T-cell (primary cell): ENCODE results near the gene C1QL2. TPM values are rescaled to one million over a fixed set of nuclear protein-coding genes. Genes with fewer than 3 reads are reported as not detected.

ENCODE experiments used
- ATAC-seq, 4 experiments: fragments of 200-7000 bp in 3 of 4; fragments of 150-1000 bp in 1 of 4; cut with Tn5 transposase; replicated peaks in 1 of 4; 1 replicate in 3 of 4; 2 replicates in 1 of 4; pipeline ENCODE4 v1.10.0; 2021; ENCODE audit warnings: moderate library complexity in 3 of 4, mild to moderate bottlenecking in 2 of 4, moderate number of reproducible peaks in 1 of 4
- CTCF ChIA-PET, 2 donors: fragments of 300-600 bp; sonication (Branson Sonifier 250); formaldehyde crosslinking; loops; one replicate each; lab custom pipeline; 2022; ENCODE audit warnings: antibody characterized with exemption in 2 of 2; lab: Charles Lee
- POLR2A ChIA-PET, 2 donors: fragments of 300-600 bp; sonication (Branson Sonifier 250); formaldehyde crosslinking; loops; one replicate each; lab custom pipeline; 2022; ENCODE audit warnings: antibody characterized with exemption in 2 of 2; lab: Charles Lee
- DNase-seq, 35 experiments: peaks; one replicate each; pipeline versions ENCODE4 v3.0.0 to v3.0.0-alpha.2; 2013 to 2023
- H3K27ac ChIP-seq: one replicate; pipeline ENCODE4 v1.5.1; 2013; ENCODE audit warnings: low read length
- H3K27me3 ChIP-seq, 2 experiments: replicated peaks in 1 of 2; 1 replicate in 1 of 2; 2 replicates in 1 of 2; pipeline versions ENCODE4 v1.6.1 to v1.7.0; 2013; ENCODE audit warnings: low read length in 1 of 2, mixed read lengths in 1 of 2; ENCODE audit not compliant: control insufficient read depth in 2 of 2, insufficient read depth in 2 of 2; ENCODE audit errors: extremely low read depth in 1 of 2
- H3K36me3 ChIP-seq, 2 donors: 1 replicate in 1 of 2; 2 replicates in 1 of 2; pipeline versions ENCODE4 v1.6.1 to v1.7.0; 2013; ENCODE audit warnings: low read length in 1 of 2; ENCODE audit not compliant: control insufficient read depth in 2 of 2, insufficient read depth in 1 of 2; ENCODE audit errors: extremely low read depth in 1 of 2
- H3K4me1 ChIP-seq, 2 experiments: 1 replicate in 1 of 2; 2 replicates in 1 of 2; pipeline versions ENCODE4 v1.6.1 to v1.7.0; 2013; ENCODE audit warnings: low read length in 2 of 2, mixed read lengths in 1 of 2; ENCODE audit not compliant: insufficient read depth in 2 of 2, control insufficient read depth in 1 of 2; ENCODE audit errors: extremely low read depth in 1 of 2
- H3K4me3 ChIP-seq, 2 donors: 1 replicate in 1 of 2; 2 replicates in 1 of 2; pipeline versions ENCODE4 v1.5.1 to v1.7.0; 2013; ENCODE audit warnings: mild to moderate bottlenecking in 2 of 2, low read length in 1 of 2, moderate library complexity in 1 of 2; ENCODE audit not compliant: control insufficient read depth in 1 of 2; ENCODE audit errors: extremely low read depth in 1 of 2
- H3K9me3 ChIP-seq: 2 replicates; pipeline ENCODE4 v1.7.0; 2013
- H3K27ac Mint-ChIP-seq, 2 donors: one replicate each; pipeline ENCODE4 v1.8.0; 2020 to 2021; ENCODE audit warnings: mild to moderate bottlenecking in 2 of 2, mixed read lengths in 2 of 2
- H3K27me3 Mint-ChIP-seq, 2 donors: one replicate each; pipeline ENCODE4 v1.8.0; 2021 to 2022; ENCODE audit warnings: mixed read lengths in 2 of 2
- H3K36me3 Mint-ChIP-seq: one replicate; pipeline ENCODE4 v1.8.0; 2021; ENCODE audit warnings: mixed read lengths
- H3K4me1 Mint-ChIP-seq, 3 donors: one replicate each; pipeline ENCODE4 v1.8.0; 2020 to 2022; ENCODE audit warnings: mixed read lengths in 3 of 3, mild to moderate bottlenecking in 1 of 3
- H3K4me3 Mint-ChIP-seq, 3 donors: one replicate each; pipeline ENCODE4 v1.8.0; 2020 to 2022; ENCODE audit warnings: mild to moderate bottlenecking in 3 of 3, mixed read lengths in 3 of 3, moderate library complexity in 3 of 3
- H3K9me3 Mint-ChIP-seq, 3 donors: one replicate each; pipeline ENCODE4 v1.8.0; 2020 to 2022; ENCODE audit warnings: mixed read lengths in 3 of 3
- WGBS: methylation state at CpG from one replicate; pipeline ENCODE4 v1.1.5; 2013; ENCODE audit warnings: missing lambda C conversion rate; ENCODE audit not compliant: insufficient coverage; 5-methylcytosine and 5-hydroxymethylcytosine counted together
- total RNA-seq, 35 experiments: library from RNA in 6 of 35; stranded (reverse) in 6 of 35; fragments of 120-200 nt in 1 of 35; gene quantifications; one replicate each; pipeline versions ENCODE4 v1.2.1 to v1.2.4 and lab custom pipeline; 2013 to 2026

Gene C1QL2
- total RNA-seq, 5 donors from 2014 or later (not counting 1 experiment from before 2014, with no cell fraction given): not detected

DNA sequence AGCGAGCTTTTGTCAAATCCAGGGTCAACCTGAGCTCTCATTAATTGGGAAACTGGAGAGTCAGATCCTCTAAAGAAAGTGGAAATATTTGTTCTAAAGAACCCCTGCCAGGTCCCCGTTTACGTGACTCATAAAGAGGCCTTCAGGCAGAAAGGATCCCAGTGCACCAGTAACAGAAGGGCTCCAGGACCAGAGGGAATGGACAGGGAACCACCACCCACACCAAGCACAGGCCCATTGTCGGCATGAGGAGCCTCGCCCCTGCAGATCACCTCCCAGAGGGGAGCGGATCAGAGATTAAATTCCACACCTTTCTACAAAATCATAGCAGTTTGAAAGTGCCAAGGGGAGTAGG lies 16.4 kb upstream of the C1QL2 start:
- ChIA-PET CTCF (interaction anchor here (1.1 to 1.6 kb wide), 2 partner anchors 293 kb away, joined by 3 to 5 read pairs; no protein-coding TSS in a partner anchor), POLR2A (no interaction called here)

DNA sequence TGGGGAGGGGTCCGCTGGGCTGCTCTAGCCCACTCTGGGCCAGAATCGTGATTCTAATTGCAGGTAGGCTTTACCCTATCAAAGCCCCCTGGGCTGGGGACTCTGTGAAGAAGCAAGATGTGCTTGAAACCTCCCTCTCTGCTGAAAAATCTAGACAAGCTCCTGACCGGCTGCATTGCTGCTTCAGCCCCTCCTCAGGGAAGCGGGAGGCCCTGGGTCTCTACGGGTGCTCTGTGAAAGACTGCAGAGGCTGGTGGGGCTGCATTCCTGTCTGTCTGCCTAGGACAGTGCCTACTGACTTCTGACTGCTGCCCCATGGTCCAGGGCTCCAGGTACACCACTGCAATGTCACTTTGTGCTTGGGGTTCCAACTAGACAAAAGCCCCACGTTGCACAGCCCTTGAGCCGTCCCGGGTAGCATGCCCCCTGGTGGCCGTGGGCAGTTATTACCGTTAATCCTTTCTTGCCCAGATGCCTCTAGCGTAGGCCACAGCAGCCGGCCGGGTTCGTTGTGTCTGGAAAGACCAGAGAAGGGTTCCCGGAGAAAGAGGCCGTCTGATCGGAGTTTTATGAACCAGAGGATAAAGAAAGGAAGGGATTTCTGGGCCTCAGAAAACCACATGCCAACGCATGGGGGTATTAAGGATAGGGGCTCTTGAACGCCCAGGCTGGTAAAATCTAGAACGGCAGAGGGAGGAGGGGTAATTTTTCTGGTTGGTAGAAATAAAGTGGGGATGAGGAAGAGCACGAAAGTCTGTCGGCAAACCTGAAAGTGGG lies 15.9 kb upstream of the C1QL2 start:
- no peak overlapping the region for H3K4me3 Mint-ChIP-seq
- peak; percentile 34 to 71 (median 44) for ATAC-seq
- 61% methylated on average over 18 of the region's 22 CpGs for WGBS
- POLR2A ChIA-PET: no interaction called here
- CTCF ChIA-PET: interaction anchor here in 1 of 2 donors (1.6 kb wide), 1 partner anchor 293 kb away, joined by 5 read pairs; no protein-coding TSS in a partner anchor
- H3K27ac Mint-ChIP-seq: peak overlapping the region in 1 of 2 donors; percentile 22
- no peaks in the 10 kb centered on the region for H3K4me1 Mint-ChIP-seq
- H3K4me3 ChIP-seq: no peak overlapping the region
- no peaks in the 10 kb centered on the region for H3K9me3 ChIP-seq
- H3K27me3 Mint-ChIP-seq: peaks cover 0 to 4% of the 10 kb centered on the region in 2 donors
- no peak overlapping the region for H3K27ac ChIP-seq
- H3K9me3 Mint-ChIP-seq: no peaks in the 10 kb centered on the region
- DNase-seq: peak in 31 of 35 experiments; percentile 5 to 64 (median 33)
- H3K4me1 ChIP-seq: no peaks in the 10 kb centered on the region
- H3K27me3 ChIP-seq: peaks cover 0 to 22% of the 10 kb centered on the region in 2 experiments
- H3K36me3 Mint-ChIP-seq: no peaks in the 10 kb centered on the region
- H3K36me3 ChIP-seq: no peaks in the 10 kb centered on the region

More for the DNA sequence above, 16.4 kb upstream of the C1QL2 start:
- Mint-ChIP-seq H3K4me3 (no peak overlapping the region), H3K4me1 (no peaks in the 10 kb centered on the region), H3K36me3 (no peaks in the 10 kb centered on the region), H3K9me3 (no peaks in the 10 kb centered on the region), H3K27ac (no peak overlapping the region), H3K27me3 (peaks cover 0 to 4% of the 10 kb centered on the region in 2 donors)
- 100% methylated on average over 1 of the region's 6 CpGs for WGBS
- H3K27me3 ChIP-seq: peaks cover 0 to 20% of the 10 kb centered on the region in 2 experiments
- no peaks in the 10 kb centered on the region for H3K9me3 ChIP-seq
- ATAC-seq (no peak), DNase-seq (no peak)
- H3K4me3 ChIP-seq: no peak overlapping the region
- no peak overlapping the region for H3K27ac ChIP-seq
- H3K36me3 ChIP-seq: no peaks in the 10 kb centered on the region
- H3K4me1 ChIP-seq: no peaks in the 10 kb centered on the region

DNA sequence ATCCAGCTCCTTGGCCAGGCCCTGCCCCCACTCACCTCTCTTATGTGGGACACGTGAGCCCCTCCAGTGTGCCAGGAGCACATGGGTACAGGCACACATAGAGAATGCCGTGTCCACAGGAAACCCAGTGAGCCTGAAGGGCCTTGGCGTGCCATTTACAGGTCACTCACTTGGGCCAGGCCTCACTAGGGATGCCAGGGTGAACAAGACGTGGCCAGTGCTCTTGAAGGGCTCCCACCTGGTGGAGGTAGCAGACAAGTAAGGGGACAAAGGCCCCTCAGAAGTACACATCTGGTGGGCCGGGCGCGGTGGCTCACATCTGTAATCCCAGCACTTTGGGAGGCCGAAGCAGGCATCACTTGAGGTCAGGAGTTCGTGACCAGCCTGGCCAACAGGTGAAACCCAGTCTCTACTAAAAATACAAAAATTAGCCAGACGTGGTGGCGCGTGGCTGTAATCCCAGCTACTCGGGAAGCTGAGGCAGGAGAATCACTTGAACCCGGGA lies 15.1 kb upstream of the C1QL2 start:
- Histone ChIP-seq H3K27ac (no peak overlapping the region), H3K36me3 (no peaks in the 10 kb centered on the region), H3K27me3 (peaks cover 0 to 22% of the 10 kb centered on the region in 2 experiments), H3K4me1 (no peaks in the 10 kb centered on the region), H3K9me3 (no peaks in the 10 kb centered on the region), H3K4me3 (no peak overlapping the region)
- H3K27ac Mint-ChIP-seq: no peak overlapping the region
- no peaks in the 10 kb centered on the region for H3K4me1 Mint-ChIP-seq
- DNase-seq (no peak), ATAC-seq (no peak)
- CTCF ChIA-PET: interaction anchor here in 1 of 2 donors (1.6 kb wide), 1 partner anchor 292 kb away, joined by 5 read pairs; no protein-coding TSS in a partner anchor
- no peaks in the 10 kb centered on the region for H3K9me3 Mint-ChIP-seq
- no peak overlapping the region for H3K4me3 Mint-ChIP-seq
- no peaks in the 10 kb centered on the region for H3K36me3 Mint-ChIP-seq
- POLR2A ChIA-PET: no interaction called here
- peaks cover 0 to 4% of the 10 kb centered on the region in 2 donors for H3K27me3 Mint-ChIP-seq
- 72% methylated on average over 8 of the region's 14 CpGs for WGBS

DNA sequence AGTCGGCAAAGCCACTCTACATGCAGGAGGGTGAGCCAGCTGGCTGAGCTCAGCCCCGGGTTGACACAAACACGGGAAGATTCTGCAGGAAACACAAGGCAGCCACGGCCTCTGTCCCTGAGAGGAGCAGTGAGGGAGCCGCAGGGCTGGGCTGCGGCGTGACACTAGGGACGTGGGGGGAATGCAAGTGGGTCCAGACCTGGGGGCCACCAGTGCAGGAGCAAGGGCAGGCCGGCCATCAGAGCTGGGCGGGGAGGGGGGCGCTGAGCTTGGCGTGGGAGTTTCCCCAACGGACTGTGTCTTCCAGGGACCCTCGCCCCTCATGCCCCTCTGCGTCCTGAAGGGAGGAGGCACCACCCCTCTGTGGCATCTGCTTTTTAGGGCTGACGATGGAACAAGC lies 12.0 kb upstream of the C1QL2 start:
- Mint-ChIP-seq H3K4me1 (no peaks in the 10 kb centered on the region), H3K27me3 (peaks cover 11 to 19% of the 10 kb centered on the region in 2 donors), H3K9me3 (no peaks in the 10 kb centered on the region), H3K27ac (no peak overlapping the region), H3K4me3 (no peak overlapping the region), H3K36me3 (no peaks in the 10 kb centered on the region)
- POLR2A ChIA-PET: no interaction called here
- ATAC-seq: no peak
- H3K4me1 ChIP-seq: no peaks in the 10 kb centered on the region
- no peak overlapping the region for H3K4me3 ChIP-seq
- no peaks in the 10 kb centered on the region for H3K36me3 ChIP-seq
- 73% methylated on average over 11 of the region's 16 CpGs for WGBS
- H3K9me3 ChIP-seq: no peaks in the 10 kb centered on the region
- H3K27ac ChIP-seq: no peak overlapping the region
- peaks cover 0 to 27% of the 10 kb centered on the region in 2 experiments for H3K27me3 ChIP-seq
- no peak for DNase-seq
- CTCF ChIA-PET: no interaction called here

DNA sequence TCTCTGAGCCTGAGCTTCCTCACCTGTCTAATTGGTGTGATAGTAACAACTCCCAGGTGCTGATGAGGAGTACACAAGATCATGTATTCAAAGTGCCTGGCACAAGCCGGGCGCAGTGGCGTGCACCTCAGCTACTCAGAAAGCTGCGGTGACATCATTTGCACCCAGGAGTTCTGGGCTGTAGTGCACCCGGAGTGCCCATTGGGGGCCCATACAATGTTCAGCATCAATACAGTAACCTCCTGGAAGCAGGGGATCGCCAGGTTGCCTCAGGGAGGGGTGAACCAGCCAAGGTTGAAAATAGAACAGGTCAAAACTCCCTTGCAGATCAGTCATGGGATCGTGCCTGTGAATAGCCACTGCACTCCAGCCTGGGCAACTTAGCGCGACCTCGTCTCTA lies 11.2 kb upstream of the C1QL2 start:
- WGBS: 71% methylated on average over 6 of the region's 10 CpGs
- H3K4me1 Mint-ChIP-seq: no peaks in the 10 kb centered on the region
- CTCF ChIA-PET: no interaction called here

DNA sequence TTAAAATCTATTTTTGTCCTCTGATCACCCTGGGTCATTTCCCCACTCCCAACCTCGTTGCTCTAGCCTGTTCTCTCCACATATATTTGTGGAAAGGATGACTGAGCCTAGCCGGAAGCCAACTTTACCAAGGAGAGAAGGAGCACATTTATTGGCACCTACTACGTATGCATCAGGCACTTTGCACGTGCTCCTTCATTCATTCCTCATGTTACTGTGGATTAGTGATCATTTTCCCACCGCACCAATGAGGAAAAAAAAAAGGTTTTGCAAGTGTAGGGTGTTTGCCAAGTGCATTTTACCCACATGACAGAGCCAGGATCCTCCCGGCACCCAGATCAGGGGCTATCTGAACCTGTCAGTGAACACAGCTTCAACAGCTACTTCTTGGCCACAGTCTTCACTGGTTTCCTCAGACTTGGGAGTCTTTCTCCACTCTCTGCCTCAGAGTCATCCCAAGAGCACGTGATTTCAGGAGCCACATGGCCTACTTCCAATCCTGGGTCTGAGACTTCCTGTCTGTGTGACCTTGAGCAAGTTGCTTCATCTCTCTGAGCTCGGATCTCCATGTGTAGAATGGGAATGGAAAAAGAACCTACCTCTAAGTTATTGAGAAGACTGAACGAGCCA lies 1.9 kb upstream of the C1QL2 start:
- Histone ChIP-seq H3K4me1 (no peaks in the 10 kb centered on the region), H3K9me3 (no peaks in the 10 kb centered on the region), H3K27ac (no peak overlapping the region), H3K4me3 (no peak overlapping the region), H3K36me3 (no peaks in the 10 kb centered on the region), H3K27me3 (peaks cover 0 to 44% of the 10 kb centered on the region in 2 experiments)
- no peak for DNase-seq
- no peak for ATAC-seq
- ChIA-PET CTCF (interaction anchor here (0.7 to 0.8 kb wide), 2 partner anchors 16 to 61 kb away, joined by 3 read pairs; no protein-coding TSS in a partner anchor), POLR2A (no interaction called here)
- peaks cover 0 to 3% (median 2%) of the 10 kb centered on the region in 3 donors for H3K4me1 Mint-ChIP-seq
- peaks cover 37 to 50% of the 10 kb centered on the region in 2 donors for H3K27me3 Mint-ChIP-seq
- H3K4me3 Mint-ChIP-seq: no peak overlapping the region
- 93% methylated on average over 4 of the region's 9 CpGs for whole genome bisulfite sequencing
- H3K9me3 Mint-ChIP-seq: peaks cover 0 to 3% (median 0%) of the 10 kb centered on the region in 3 donors
- H3K36me3 Mint-ChIP-seq: no peaks in the 10 kb centered on the region
- no peak overlapping the region for H3K27ac Mint-ChIP-seq

More for the DNA sequence above, 11.2 kb upstream of the C1QL2 start:
- Histone ChIP-seq H3K36me3 (no peaks in the 10 kb centered on the region), H3K4me3 (no peak overlapping the region), H3K27me3 (peaks cover 0 to 28% of the 10 kb centered on the region in 2 experiments), H3K4me1 (no peaks in the 10 kb centered on the region), H3K9me3 (no peaks in the 10 kb centered on the region), H3K27ac (no peak overlapping the region)
- H3K4me3 Mint-ChIP-seq: no peak overlapping the region
- peaks cover 11 to 19% of the 10 kb centered on the region in 2 donors for H3K27me3 Mint-ChIP-seq
- H3K27ac Mint-ChIP-seq: no peak overlapping the region
- ATAC-seq (no peak), DNase-seq (no peak)
- no peaks in the 10 kb centered on the region for H3K9me3 Mint-ChIP-seq
- H3K36me3 Mint-ChIP-seq: no peaks in the 10 kb centered on the region
- POLR2A ChIA-PET: no interaction called here
